C4-2B (cell line): ENCODE data around the gene RYR3.

Source experiments
- H3K27ac ChIP-seq: fragments of 450-650 bp; 2 replicates; pipeline ENCODE4 v1.5.1; 2017
- CTCF ChIP-seq: fragments of 450-650 bp; conservative IDR thresholded peaks from 2 replicates; pipeline ENCODE4 v1.5.1; 2017; ENCODE audit warnings: mild to moderate bottlenecking
- ZFX ChIP-seq: fragments of 450-650 bp; IDR thresholded peaks from 2 replicates; pipeline ENCODE4 v1.6.1; 2017

RYR3 gene

GRCh38 chr15:33852570-33852969, 541.8 kb downstream of the RYR3 start:
- TF ChIP-seq ZFX: no peak
- no peak overlapping the region for H3K27ac ChIP-seq

DNA sequence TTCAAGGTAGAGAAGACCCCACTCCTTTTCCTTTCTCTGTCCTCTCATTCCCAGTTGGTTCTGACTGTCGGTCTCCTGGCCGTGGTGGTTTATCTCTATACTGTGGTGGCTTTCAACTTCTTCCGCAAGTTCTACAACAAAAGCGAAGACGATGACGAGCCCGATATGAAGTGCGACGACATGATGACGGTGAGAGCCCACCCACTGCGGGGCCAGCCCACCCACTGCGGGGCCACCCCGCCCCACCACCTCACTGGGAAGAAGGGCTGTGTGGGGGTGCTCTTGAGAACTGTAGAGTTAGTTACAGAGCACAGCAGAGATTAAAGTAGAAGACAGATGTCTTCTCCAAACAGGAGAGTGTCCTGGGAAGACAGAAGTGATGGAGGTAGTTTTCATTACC, 547.0 kb downstream of the RYR3 start:
- H3K27ac ChIP-seq: no peak overlapping the region
- TF ChIP-seq ZFX: no peak
- TF ChIP-seq CTCF: no peak

DNA sequence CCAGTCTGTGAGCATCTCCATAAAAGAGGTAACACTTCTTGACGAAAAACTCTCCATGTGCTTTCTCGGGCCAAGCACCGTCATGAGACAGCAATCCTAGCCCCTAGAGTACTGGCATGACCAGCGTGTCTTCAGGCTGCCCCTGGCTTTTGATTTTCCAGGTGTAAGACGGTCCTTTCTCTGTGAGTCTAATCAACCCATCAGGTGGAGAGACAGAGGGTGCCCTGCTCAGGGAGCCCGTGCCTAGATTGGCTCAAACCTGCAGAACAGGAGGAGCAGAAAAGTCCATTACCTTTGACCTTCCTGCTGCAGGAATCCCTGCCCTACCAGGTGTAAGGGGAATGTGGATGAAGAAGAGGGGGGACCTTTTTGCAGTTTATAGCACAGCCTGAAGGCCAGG, 548.1 kb downstream of the RYR3 start:
- no peak for TF ChIP-seq CTCF
- no peak overlapping the region for H3K27ac ChIP-seq

DNA sequence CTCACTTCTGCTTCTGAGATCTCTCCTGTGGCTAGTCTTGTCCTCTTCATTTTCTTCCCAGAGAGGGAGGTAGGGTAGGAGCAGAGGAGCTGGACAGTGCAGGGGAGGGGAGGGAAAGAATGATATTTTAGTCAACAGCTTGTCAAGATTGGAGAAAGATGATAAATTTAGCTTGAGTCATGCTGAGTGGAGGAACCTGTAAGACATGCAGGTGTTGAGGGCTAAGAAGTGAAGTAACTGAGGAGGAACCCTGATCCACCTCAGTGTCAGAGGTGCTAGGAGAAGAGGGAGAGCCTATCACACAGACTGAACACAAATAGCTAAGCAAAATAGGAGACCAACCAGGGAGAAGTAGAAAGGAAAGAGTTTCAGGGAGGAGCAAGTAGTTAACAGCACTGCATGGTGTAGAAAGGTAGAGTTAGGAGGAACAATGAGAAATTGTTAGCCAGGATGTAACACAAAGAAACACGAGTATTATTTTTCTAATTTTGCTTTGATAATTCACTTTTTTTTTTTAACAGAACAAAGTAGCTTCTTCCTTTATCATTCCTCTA, 549.3 kb downstream of the RYR3 start:
- H3K27ac ChIP-seq: no peak overlapping the region
- no peak for TF ChIP-seq ZFX
- TF ChIP-seq CTCF: no peak

DNA sequence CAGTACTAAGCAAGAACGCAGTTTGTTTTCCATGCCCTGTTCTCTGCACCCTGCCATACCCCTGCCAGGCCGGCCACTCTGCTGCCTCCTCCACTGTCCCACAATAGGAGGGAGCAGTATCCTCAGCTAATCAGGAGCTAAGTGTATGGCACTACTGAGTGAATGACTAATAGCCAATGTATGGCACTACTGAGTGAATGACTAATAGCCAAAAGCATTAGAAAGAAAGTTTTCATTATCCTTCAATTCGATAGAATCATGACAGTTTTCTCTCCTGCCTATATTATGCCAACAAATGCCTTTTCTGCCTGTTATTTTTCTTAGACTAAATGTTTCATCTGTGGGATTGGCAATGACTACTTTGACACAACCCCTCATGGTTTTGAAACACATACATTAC, 550.0 kb downstream of the RYR3 start:
- H3K27ac ChIP-seq: no peak overlapping the region
- TF ChIP-seq ZFX: no peak
- no peak for TF ChIP-seq CTCF

DNA sequence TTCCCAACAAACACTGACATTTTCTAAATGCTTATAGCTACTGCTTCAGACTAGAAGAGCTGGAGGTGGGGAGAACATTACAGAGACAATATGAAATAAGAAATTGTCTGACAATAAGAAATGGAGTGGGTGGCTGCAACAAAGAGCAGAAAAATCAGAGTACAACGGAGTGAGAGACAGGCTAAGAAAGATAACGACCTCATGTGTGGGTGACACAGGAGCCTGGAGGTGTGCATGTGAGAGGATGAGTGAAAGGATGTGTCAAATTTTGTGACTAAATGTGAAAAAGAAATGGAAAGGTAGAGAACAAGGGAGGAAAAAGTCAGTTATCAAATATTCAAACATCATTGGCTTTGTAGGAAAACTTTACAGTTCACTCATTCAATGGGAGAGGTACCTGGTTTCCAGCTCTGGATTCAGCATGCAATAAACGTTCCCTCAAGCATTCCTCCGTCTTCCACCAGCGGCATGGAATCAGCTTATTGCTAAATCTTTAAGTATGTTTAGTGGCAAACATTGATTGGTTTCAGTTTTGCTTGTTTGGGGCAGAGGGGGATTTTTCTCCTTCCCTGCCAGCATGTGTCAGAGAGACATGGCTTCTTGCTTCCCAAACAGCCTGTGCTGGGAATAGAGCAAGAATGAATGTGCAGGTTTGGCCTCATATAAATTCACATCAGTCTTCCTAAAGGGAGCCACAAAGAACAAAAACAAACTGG, 553.8 kb downstream of the RYR3 start:
- H3K27ac ChIP-seq: no peak overlapping the region
- TF ChIP-seq ZFX (no peak), CTCF (no peak)

GRCh38 chr15:33865416-33865815, 554.6 kb downstream of the RYR3 start:
- H3K27ac ChIP-seq: no peak overlapping the region
- no peak for TF ChIP-seq CTCF
- no peak for TF ChIP-seq ZFX
